Lower lobe of right lung (tissue), 2 donors: Measurements from ENCODE around the gene KCNE5. TPM values are rescaled to one million over a fixed set of nuclear protein-coding genes. Genes with fewer than 3 reads are reported as not detected.
"Not testable (repeated sequence)": the region's sequence is repeated elsewhere in the genome, so short reads cannot be mapped to it uniquely, and the experiment has no call there.

ENCODE experiments used
- ATAC-seq, 2 donors: fragments of 200-7000 bp; cut with Tn5 transposase; one replicate each; pipeline ENCODE4 v1.9.1; 2020 to 2022; ENCODE audit warnings: mild to moderate bottlenecking in 2 of 2, moderate library complexity in 2 of 2
- DNase-seq: peaks from one replicate; pipeline ENCODE4 v3.0.0-alpha.2; 2020
- H3K27ac ChIP-seq: fragments of 200-600 bp; one replicate; pipeline ENCODE4 v1.8.0; 2022
- H3K27me3 ChIP-seq: fragments of 200-600 bp; one replicate; pipeline ENCODE4 v1.8.0; 2022; ENCODE audit warnings: low read depth
- H3K36me3 ChIP-seq: fragments of 200-600 bp; one replicate; pipeline ENCODE4 v1.8.0; 2022; ENCODE audit warnings: mild to moderate bottlenecking
- H3K4me1 ChIP-seq: fragments of 200-600 bp; one replicate; pipeline ENCODE4 v1.8.0; 2022
- H3K4me3 ChIP-seq: fragments of 200-600 bp; one replicate; pipeline ENCODE4 v1.8.0; 2022; ENCODE audit warnings: mild to moderate bottlenecking
- H3K9me3 ChIP-seq: fragments of 200-600 bp; one replicate; pipeline ENCODE4 v1.8.0; 2022
- CTCF ChIP-seq: fragments of 200-600 bp; IDR thresholded peaks from one replicate; pipeline ENCODE4 v1.8.0; 2022; ENCODE audit warnings: antibody characterized with exemption, mild to moderate bottlenecking
- intact Hi-C: fragments of 100-400 bp; cut with DNase I; formaldehyde crosslinking; loops from one replicate; pipeline ENCODE4 v1.11.0; 2022
- total RNA-seq: library from RNA; stranded (reverse); fragmentation: NEBNext Ultra II Directional; extraction: Animal tissue kit (Norgen Biotek cat#: 25700); gene quantifications from one replicate; pipeline ENCODE4 v1.2.1, GENCODE V29; 2021
- donor health status: DM: no; HTN: yes; CAD: no; lungs with severe emphysema.

KCNE5 gene
- total RNA-seq, 1 donor from 2014 or later, result not detected

GRCh38 chrX:109656774-109657173 lies 31.8 kb upstream of the KCNE5 start:
- ATAC-seq, result peak in 1 of 2 donors; percentile 16
- Histone ChIP-seq H3K36me3 (peaks cover 23% of the 10 kb centered on the region), H3K4me1 (no peaks in the 10 kb centered on the region), H3K27ac (no peak overlapping the region), H3K4me3 (no peak overlapping the region), H3K27me3 (no peaks in the 10 kb centered on the region), H3K9me3 (no peaks in the 10 kb centered on the region)
- intact Hi-C loops, result no loop called here
- no peak for DNase-seq
- TF ChIP-seq CTCF, result no peak

GRCh38 chrX:109655502-109656201 lies 30.7 kb upstream of the KCNE5 start:
- no peaks in the 10 kb centered on the region for H3K27me3 ChIP-seq
- H3K36me3 ChIP-seq, result peaks cover 21% of the 10 kb centered on the region
- intact Hi-C loops, result no loop called here
- H3K4me3 ChIP-seq, result no peak overlapping the region
- H3K27ac ChIP-seq, result no peak overlapping the region
- no peaks in the 10 kb centered on the region for H3K9me3 ChIP-seq
- H3K4me1 ChIP-seq, result no peaks in the 10 kb centered on the region
- DNase-seq, result no peak
- no peak for TF ChIP-seq CTCF
- no peak for ATAC-seq

- intact Hi-C loops, result no loop called here
- H3K4me1 ChIP-seq, result no peaks in the 10 kb centered on the region
- H3K27ac ChIP-seq, result no peak overlapping the region
- no peaks in the 10 kb centered on the region for H3K9me3 ChIP-seq
- no peak for TF ChIP-seq CTCF
- no peak overlapping the region for H3K4me3 ChIP-seq
- no peaks in the 10 kb centered on the region for H3K27me3 ChIP-seq
- no peak for DNase-seq
- peaks cover 17% of the 10 kb centered on the region for H3K36me3 ChIP-seq
- no peak for ATAC-seq
Observed at GRCh38 chrX:109654516-109655109, 29.6 kb upstream of the KCNE5 start.

GRCh38 chrX:109644671-109645070 lies 19.7 kb upstream of the KCNE5 start:
- DNase-seq, H3K4me3 ChIP-seq, H3K27me3 ChIP-seq, intact Hi-C loops, H3K4me1 ChIP-seq, H3K27ac ChIP-seq, H3K36me3 ChIP-seq, ATAC-seq, H3K9me3 ChIP-seq: not testable (repeated sequence)

GRCh38 chrX:109643687-109644086 lies 18.7 kb upstream of the KCNE5 start:
- H3K9me3 ChIP-seq, result no peaks in the 10 kb centered on the region
- ATAC-seq, result no peak
- intact Hi-C loops, result no loop called here
- H3K4me3 ChIP-seq, result no peak overlapping the region
- no peak overlapping the region for H3K27ac ChIP-seq
- TF ChIP-seq CTCF, result no peak
- no peaks in the 10 kb centered on the region for H3K36me3 ChIP-seq
- no peaks in the 10 kb centered on the region for H3K4me1 ChIP-seq
- no peak for DNase-seq
- no peaks in the 10 kb centered on the region for H3K27me3 ChIP-seq

GRCh38 chrX:109638158-109638557 lies 13.2 kb upstream of the KCNE5 start:
- no peaks in the 10 kb centered on the region for H3K9me3 ChIP-seq
- no peak overlapping the region for H3K27ac ChIP-seq
- intact Hi-C loops, result loop anchor here (10.0 kb wide), 1 partner anchor 153 kb away; the partner anchor contains the start of gene GUCY2F
- no peaks in the 10 kb centered on the region for H3K36me3 ChIP-seq
- TF ChIP-seq CTCF, result no peak
- no peak for DNase-seq
- no peak for ATAC-seq
- no peak overlapping the region for H3K4me3 ChIP-seq
- no peaks in the 10 kb centered on the region for H3K4me1 ChIP-seq
- H3K27me3 ChIP-seq, result no peaks in the 10 kb centered on the region

- not testable (repeated sequence) for H3K27ac ChIP-seq, H3K4me3 ChIP-seq, H3K9me3 ChIP-seq, DNase-seq, H3K27me3 ChIP-seq, H3K36me3 ChIP-seq, ATAC-seq, H3K4me1 ChIP-seq
- intact Hi-C loops, result loop anchor here (10.0 kb wide), 1 partner anchor 153 kb away; the partner anchor contains the start of gene GUCY2F
Observed at GRCh38 chrX:109637477-109637876, 12.5 kb upstream of the KCNE5 start.
